Fibroblast of pulmonary artery (primary cell): ENCODE measurements around the gene STK26.

Source experiments
- DNase-seq: peaks from one replicate; pipeline ENCODE4 v3.0.0-alpha.2; 2010; ENCODE audit warnings: low read depth
- H3K4me3 ChIP-seq: replicated peaks from 2 replicates; pipeline ENCODE4 v1.5.1; 2011; ENCODE audit warnings: low read depth, mild to moderate bottlenecking, control low read depth, low read length, moderate library complexity
- TF ChIP-seq, protein P1 (sequence below): IDR thresholded peaks from 2 replicates; pipeline ENCODE4 v1.5.1; 2011; ENCODE audit warnings: mild to moderate bottlenecking, control low read depth, low read length, inconsistent platforms; ENCODE audit errors: missing control alignments

Gene STK26

DNA sequence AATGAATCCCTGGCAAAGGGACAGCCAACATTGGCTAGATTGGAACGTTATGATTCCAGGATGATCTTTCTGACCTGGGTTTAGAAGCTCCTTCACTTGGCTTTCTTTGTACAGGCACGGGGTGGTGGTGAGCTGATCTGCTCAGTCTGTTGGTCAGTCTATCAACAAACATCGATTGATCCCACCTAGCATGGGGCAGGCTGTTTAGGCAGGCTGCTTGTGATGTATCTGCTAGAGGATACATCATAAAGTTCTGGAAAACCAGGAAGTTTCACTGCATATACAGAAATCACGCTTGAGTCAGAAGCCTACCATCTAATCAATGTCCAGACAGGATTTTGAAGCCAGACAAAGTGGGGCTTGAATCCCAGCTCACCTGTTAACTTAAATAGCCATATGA is 97.8 kb downstream of the STK26 start:
- TF ChIP-seq, protein P1, sequence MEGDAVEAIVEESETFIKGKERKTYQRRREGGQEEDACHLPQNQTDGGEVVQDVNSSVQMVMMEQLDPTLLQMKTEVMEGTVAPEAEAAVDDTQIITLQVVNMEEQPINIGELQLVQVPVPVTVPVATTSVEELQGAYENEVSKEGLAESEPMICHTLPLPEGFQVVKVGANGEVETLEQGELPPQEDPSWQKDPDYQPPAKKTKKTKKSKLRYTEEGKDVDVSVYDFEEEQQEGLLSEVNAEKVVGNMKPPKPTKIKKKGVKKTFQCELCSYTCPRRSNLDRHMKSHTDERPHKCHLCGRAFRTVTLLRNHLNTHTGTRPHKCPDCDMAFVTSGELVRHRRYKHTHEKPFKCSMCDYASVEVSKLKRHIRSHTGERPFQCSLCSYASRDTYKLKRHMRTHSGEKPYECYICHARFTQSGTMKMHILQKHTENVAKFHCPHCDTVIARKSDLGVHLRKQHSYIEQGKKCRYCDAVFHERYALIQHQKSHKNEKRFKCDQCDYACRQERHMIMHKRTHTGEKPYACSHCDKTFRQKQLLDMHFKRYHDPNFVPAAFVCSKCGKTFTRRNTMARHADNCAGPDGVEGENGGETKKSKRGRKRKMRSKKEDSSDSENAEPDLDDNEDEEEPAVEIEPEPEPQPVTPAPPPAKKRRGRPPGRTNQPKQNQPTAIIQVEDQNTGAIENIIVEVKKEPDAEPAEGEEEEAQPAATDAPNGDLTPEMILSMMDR, result no peak
- H3K4me3 ChIP-seq, result no peak overlapping the region

More for the DNA sequence above, 97.8 kb downstream of the STK26 start:
- no peak for DNase-seq
